ENCODE measurements around the gene ALDH1B1. TPM values are rescaled to one million over a fixed set of nuclear protein-coding genes. Genes with fewer than 3 reads are reported as not detected.

ALDH1B1 gene
- total and polyA plus RNA-seq, 10 of the 15 experiments (the other 5 are each of a cell fraction or from before 2014, with no cell fraction given) = 8.6 to 38.5 (median 30.9) TPM

- TF ChIP-seq NR2F1 (conservative IDR thresholded peaks at IDR 0.05) (peak; percentile 65), TARDBP (IDR thresholded peaks at IDR 0.05; ENCODE audit: borderline replicate concordance) (no peak), NR2C1 (IDR thresholded peaks at IDR 0.05) (no peak), EED (IDR thresholded peaks at IDR 0.05; ENCODE audit: low read depth) (peak; percentile 44; the same call in 1 of the 2 replicates), SREBF1 (IDR thresholded peaks at IDR 0.05; ENCODE audit: low read length) (no peak), ATF3 (IDR thresholded peaks at IDR 0.05; ENCODE audit: borderline replicate concordance, extremely low read depth, low read depth, low read length) (no peak), NFIC (IDR thresholded peaks at IDR 0.05; ENCODE audit: low read depth, low read length) (no peak), DPF2 (IDR thresholded peaks at IDR 0.05) (peak; percentile 72; the same call in 1 of the 2 replicates), RAD21 (IDR thresholded peaks at IDR 0.05; ENCODE audit: insufficient read depth, low read depth, low read length) (no peak), CHD2 (IDR thresholded peaks at IDR 0.05; ENCODE audit: borderline replicate concordance, low read depth, low read length) (no peak), KDM1A (IDR thresholded peaks at IDR 0.05; ENCODE audit: borderline replicate concordance) (no peak), FOS (IDR thresholded peaks at IDR 0.05; ENCODE audit: borderline replicate concordance, extremely low read depth, insufficient read length) (no peak), BRCA1 (IDR thresholded peaks at IDR 0.05; ENCODE audit: low read depth, low read length) (no peak), MXI1 (IDR thresholded peaks at IDR 0.05; ENCODE audit: low read depth, low read length) (peak; percentile 88), HDAC6 (IDR thresholded peaks at IDR 0.05; ENCODE audit: unreplicated experiment) (no peak), STAT1 (conservative IDR thresholded peaks at IDR 0.05) (no peak), SIX5 (IDR thresholded peaks at IDR 0.05; ENCODE audit: low read depth, low read length, severe bottlenecking) (no peak), NFYB (IDR thresholded peaks at IDR 0.05; ENCODE audit: insufficient read depth, low read depth, low read length) (peak; percentile 72; the same call in 1 of the 2 replicates), E2F4 (IDR thresholded peaks at IDR 0.05; ENCODE audit: low read depth, low read length) (no peak), MEF2B (IDR thresholded peaks at IDR 0.05; ENCODE audit: partially characterized antibody, poor library complexity, severe bottlenecking) (no peak), MYC (IDR thresholded peaks at IDR 0.05; ENCODE audit: insufficient read depth, insufficient read length, insufficient replicate concordance, low read length, severe bottlenecking) (no peak), CEBPB (IDR thresholded peaks at IDR 0.05; ENCODE audit: borderline replicate concordance in 1 of 2, low read depth in 2 of 2, low read length in 2 of 2) (no peak), SMC3 (IDR thresholded peaks at IDR 0.05; ENCODE audit: borderline replicate concordance, low read length) (0 out of 2 replicates have a peak, but pooled peaks have one; percentile 2), GABPA (IDR thresholded peaks at IDR 0.05; ENCODE audit: low read depth) (no peak), RCOR1 (conservative IDR thresholded peaks at IDR 0.05; ENCODE audit: low read depth, low read length) (no peak), E4F1 (IDR thresholded peaks at IDR 0.05; ENCODE audit: borderline replicate concordance, partially characterized antibody) (no peak), HDAC2 (IDR thresholded peaks at IDR 0.05) (no peak), RELA (IDR thresholded peaks at IDR 0.05; ENCODE audit: borderline replicate concordance, partially characterized antibody) (peak; percentile 66)
Measured at GRCh38 chr9:38392235-38393127, at the start of gene ALDH1B1 (continued).
